Raji (cell line): ENCODE data around the gene PPP1R14B.

Experiments
- POLR2A ChIP-seq: IDR thresholded peaks from 2 replicates; pipeline ENCODE4 v1.6.1; 2011; ENCODE audit warnings: low read depth, low read length, control low read depth; ENCODE audit not compliant: insufficient read depth

PPP1R14B gene

GRCh38 chr11:64224151-64224890 lies 22.4 kb downstream of the PPP1R14B start:
- 0 out of 2 replicates have a peak, but pooled peaks have one; percentile 30 for TF ChIP-seq POLR2A

DNA sequence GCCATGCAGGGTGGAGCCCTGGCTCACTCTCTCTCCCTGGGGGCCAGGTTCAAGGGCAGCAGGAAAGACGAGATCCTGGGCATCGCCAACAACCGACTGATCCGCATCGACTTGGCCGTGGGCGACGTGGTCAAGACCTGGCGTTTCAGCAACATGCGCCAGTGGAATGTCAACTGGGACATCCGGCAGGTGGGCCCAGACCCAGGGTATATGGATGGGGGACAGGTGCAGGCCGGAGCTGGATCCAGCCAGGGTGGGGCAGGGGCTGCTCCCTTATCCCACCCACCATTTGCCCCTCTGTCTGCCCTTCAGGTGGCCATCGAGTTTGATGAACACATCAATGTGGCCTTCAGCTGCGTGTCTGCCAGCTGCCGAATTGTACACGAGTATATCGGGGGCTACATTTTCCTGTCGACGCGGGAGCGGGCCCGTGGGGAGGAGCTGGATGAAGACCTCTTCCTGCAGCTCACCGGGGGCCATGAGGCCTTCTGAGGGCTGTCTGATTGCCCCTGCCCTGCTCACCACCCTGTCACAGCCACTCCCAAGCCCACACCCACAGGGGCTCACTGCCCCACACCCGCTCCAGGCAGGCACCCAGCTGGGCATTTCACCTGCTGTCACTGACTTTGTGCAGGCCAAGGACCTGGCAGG lies 23.6 kb downstream of the PPP1R14B start:
- 0 out of 2 replicates have a peak, but pooled peaks have one; percentile 24 for TF ChIP-seq POLR2A

GRCh38 chr11:64222651-64223000 lies 24.1 kb downstream of the PPP1R14B start:
- no peak for TF ChIP-seq POLR2A

- TF ChIP-seq POLR2A = no peak
Measured at GRCh38 chr11:64220798-64221197, 25.9 kb downstream of the PPP1R14B start.

DNA sequence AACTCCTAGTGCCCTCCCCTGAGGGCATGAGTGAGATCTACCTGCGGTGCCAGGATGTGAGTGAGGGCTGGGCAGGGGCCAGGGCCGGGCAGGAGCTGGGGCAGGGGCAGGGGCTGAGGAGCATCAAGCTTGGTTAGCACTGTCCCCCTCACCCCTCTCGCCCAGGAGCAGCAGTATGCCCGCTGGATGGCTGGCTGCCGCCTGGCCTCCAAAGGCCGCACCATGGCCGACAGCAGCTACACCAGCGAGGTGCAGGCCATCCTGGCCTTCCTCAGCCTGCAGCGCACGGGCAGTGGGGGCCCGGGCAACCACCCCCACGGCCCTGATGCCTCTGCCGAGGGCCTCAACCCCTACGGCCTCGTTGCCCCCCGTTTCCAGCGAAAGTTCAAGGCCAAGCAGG lies 26.5 kb downstream of the PPP1R14B start:
- TF ChIP-seq POLR2A = no peak

- TF ChIP-seq POLR2A = no peak
Measured at GRCh38 chr11:64219755-64220154, 27.0 kb downstream of the PPP1R14B start.

- TF ChIP-seq POLR2A = no peak
Measured at GRCh38 chr11:64219354-64219684, 27.4 kb downstream of the PPP1R14B start.

DNA sequence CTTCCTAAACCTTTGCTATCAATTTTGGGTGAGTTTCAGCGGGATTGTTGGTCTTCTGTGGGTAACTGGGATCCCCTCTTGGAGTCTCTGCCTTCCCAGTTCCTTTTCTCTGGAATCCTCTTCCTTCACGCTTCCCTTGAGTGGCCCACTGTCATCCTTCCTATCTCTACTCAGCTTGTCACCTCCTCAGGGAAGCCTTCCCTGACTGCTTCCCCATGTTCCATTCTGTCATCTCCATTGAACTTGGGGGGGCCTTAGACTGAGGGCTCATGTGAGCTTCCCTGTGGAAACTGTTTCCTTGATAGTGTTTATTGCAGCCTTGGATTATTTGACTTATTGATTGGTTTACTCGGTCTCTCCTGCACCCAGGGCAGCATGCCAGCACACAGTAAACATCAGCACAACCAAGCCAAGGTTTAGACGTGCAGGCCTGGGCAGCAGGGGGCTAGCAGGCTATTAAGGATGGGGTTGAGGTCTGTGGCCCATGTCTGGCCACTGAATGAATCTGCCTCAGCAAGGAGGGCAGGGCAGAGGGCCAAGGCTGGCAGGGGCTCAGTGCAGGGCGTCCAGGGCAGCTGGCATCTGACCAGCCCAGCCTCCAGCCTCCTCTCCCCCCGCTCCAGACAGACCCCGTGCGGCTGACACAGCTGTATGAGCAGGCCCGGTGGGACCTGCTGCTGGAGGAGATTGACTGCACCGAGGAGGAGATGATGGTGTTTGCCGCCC lies 28.0 kb downstream of the PPP1R14B start:
- no peak for TF ChIP-seq POLR2A

DNA sequence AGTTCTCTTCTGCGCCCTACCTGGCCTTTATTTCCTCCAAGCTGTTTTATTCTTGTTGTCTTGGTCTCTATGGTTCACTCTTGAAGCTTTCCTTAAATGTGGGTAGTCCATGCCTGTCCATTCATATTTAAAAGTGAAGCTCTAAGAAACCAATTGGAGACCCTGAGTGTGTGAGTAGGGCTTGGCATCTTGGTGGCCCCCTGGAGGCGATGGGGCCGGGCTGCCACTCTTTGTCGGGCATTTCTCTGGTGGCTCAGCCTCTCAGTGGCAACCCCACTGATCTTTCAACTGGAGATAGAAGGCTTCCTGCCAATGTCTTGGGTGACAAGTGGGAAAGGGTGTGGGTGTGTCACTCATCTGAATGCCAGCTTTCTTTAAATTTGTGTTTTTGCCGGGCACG lies 29.9 kb downstream of the PPP1R14B start:
- no peak for TF ChIP-seq POLR2A

DNA sequence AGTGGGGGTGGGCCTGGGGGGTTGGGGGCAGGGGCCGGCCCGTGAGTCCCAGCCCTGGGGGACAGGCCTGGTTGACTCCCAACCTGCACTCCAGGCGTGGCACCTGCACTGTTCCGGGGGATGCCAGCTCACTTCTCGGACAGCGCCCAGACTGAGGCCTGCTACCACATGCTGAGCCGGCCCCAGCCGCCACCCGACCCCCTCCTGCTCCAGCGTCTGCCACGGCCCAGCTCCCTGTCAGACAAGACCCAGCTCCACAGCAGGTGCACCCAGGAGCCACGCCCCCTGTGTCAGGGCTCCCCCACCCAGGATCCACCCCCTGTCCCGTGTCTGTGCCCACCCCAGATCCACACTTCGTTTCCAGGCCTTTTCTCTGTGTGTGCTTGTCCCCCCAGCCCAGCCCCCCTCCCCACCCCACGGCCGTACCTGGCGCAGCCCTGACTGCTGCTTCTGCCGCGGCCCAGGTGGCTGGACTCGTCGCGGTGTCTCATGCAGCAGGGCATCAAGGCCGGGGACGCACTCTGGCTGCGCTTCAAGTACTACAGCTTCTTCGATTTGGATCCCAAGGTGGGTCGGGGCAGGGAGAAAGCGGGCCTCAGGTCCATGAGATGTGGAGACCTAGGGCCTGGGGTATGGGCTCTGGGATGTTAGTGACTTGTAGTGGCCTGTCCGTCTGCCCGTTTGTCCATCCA lies 35.4 kb downstream of the PPP1R14B start:
- TF ChIP-seq POLR2A = no peak

- TF ChIP-seq POLR2A = no peak
Measured at GRCh38 chr11:64210301-64211020, 36.3 kb downstream of the PPP1R14B start.

GRCh38 chr11:64209563-64209843 lies 37.2 kb downstream of the PPP1R14B start:
- no peak for TF ChIP-seq POLR2A

GRCh38 chr11:64208796-64209562 lies 37.8 kb downstream of the PPP1R14B start:
- TF ChIP-seq POLR2A = no peak

GRCh38 chr11:64208086-64208795 lies 38.5 kb downstream of the PPP1R14B start:
- no peak for TF ChIP-seq POLR2A
